ENCODE data around the gene RAD23B.

The RAD23B gene

DNA sequence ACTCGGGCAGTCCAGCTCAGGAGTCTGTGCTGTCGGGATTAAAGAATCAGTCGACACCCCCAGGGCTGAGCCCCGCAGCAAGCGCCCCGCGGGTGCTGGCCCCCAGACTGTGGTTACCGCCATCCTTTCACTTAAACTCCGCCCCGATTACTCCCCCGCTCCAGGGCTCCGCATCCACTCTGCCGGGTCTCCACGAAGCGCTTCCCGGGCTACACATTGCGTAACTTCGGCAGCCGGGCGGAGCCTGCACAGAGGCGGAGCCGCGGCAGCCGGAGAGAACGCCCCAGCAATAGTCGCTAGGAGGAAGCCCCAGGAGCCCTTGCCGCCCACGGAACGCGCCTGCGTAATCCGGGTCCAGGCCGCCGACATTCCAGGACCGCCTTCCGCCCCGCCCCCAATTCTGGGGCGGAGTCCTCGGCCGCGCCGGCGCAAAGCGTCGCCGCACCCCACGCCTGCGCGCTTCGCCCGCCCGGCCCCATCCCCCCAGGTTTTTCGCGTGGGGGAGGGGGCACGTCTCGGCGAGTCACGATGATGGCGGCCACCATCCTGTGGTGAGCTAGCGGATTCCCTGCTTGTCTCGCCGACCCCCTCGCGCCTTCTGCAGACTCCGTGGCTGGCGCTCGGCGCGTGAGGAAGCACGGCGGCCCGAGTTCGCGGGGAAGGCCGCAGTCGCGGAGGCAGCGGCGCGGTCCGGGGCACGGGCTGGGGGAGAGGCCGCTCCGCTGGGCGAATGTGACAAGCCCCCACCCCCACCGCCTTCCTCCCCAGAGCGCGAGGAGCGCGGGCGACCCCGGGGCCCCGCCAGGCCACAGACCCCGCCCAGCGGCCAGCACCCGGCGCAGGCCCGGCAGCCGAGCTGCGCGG, at the start of gene RAD23B:
Gene RAD23B, plus strand, starts transcription at position 521 of the 864 bp plus-strand sequence. CDS start 351 bp downstream, outside the sequence.
- TF ChIP-seq, protein P1, sequence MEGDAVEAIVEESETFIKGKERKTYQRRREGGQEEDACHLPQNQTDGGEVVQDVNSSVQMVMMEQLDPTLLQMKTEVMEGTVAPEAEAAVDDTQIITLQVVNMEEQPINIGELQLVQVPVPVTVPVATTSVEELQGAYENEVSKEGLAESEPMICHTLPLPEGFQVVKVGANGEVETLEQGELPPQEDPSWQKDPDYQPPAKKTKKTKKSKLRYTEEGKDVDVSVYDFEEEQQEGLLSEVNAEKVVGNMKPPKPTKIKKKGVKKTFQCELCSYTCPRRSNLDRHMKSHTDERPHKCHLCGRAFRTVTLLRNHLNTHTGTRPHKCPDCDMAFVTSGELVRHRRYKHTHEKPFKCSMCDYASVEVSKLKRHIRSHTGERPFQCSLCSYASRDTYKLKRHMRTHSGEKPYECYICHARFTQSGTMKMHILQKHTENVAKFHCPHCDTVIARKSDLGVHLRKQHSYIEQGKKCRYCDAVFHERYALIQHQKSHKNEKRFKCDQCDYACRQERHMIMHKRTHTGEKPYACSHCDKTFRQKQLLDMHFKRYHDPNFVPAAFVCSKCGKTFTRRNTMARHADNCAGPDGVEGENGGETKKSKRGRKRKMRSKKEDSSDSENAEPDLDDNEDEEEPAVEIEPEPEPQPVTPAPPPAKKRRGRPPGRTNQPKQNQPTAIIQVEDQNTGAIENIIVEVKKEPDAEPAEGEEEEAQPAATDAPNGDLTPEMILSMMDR (IDR thresholded peaks at IDR 0.05): no peak

- TF ChIP-seq, protein P1 (IDR thresholded peaks at IDR 0.05): no peak
These were observed 47.2 kb upstream of the RAD23B start for GRCh38 chr9:107235765-107236442.

DNA sequence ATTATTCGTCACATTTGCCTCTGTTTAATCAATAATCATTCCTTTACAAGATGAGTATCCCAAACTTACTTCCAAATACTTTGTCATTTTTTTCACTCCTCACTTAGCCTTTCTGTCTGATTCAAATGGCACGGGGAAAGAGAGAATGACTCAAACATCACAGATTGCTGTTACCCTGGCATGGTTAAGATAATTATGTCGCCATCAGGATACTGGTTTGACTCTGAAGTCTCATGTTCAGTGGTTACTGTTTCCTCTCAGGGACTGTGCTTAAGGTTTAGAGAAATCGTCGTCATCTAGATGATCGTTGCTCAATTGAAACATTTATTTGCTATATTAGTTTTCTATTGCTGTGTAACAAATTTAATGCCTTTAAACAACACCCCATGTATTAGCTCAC, 45.2 kb upstream of the RAD23B start:
- TF ChIP-seq, protein P1 (IDR thresholded peaks at IDR 0.05): no peak

DNA sequence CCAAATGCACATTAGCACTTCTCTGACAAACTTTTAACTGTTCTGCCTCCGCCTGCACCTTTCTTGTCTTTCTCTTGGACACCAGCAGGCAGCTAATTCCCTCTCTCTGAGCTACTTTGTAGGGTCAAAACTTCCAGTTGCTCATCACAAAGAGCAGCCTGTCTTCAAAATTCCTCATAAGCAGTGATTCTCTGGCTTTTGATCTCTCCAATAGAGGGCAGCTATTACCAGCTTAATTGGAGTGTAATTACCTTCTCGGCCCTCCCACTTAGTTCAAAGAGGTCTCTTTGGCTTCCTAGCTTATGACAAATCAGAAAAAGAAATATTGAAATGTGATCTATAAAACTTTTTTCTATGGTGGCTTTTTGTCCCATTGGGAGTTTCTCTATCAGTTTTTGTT, 43.6 kb upstream of the RAD23B start:
- TF ChIP-seq, protein P1 (IDR thresholded peaks at IDR 0.05): peak; percentile 40; the same call in 1 of the 2 replicates

DNA sequence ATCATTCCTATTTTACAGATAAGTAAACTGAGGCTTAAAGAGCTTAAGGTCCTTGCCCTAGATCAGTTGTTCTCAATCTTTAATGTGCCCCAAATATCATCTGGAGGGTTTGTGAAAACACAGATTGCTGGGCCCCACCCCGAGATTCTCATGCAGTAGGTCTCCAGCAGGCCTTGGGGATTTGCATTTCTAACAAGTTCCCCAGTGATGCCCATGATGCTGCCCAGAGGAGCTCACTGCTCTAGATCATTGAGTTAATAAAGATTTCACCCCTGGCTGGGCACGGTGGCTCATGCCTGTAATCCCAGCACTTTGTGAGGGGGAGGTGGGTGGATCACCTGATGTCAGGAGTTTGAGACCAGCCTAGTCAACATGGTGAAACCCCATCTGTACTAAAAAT, 42.8 kb upstream of the RAD23B start:
- TF ChIP-seq, protein P1 (IDR thresholded peaks at IDR 0.05): no peak

GRCh38 chr9:107242073-107243030, 40.7 kb upstream of the RAD23B start:
- TF ChIP-seq, protein P1 (IDR thresholded peaks at IDR 0.05): no peak

GRCh38 chr9:107243742-107244141, 39.3 kb upstream of the RAD23B start:
- TF ChIP-seq, protein P1 (IDR thresholded peaks at IDR 0.05): no peak

All from LNCAP (cell line).